ENCODE results near the gene C9orf43.

DNA sequence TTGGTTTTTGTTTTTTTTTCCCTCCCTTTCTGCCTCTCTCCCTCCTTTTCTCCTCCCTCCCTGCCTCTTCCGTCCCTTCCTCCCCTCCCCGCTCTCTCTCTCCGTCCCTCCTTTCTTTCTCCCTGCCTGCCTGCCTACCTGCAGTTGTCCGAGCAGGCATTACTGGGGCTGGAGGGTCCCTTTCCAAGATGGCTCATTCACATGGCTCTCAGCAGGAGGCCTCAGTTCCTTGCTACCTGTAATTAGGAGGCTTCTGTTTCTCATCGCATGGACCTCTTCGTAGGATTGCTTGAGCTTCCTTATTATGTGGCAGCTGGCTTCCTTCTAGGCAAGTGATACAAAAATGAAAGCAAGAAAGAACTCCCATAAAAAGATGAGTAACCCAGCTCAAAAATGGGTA is 61.0 kb downstream of the C9orf43 start:
- TF ChIP-seq, protein P1, sequence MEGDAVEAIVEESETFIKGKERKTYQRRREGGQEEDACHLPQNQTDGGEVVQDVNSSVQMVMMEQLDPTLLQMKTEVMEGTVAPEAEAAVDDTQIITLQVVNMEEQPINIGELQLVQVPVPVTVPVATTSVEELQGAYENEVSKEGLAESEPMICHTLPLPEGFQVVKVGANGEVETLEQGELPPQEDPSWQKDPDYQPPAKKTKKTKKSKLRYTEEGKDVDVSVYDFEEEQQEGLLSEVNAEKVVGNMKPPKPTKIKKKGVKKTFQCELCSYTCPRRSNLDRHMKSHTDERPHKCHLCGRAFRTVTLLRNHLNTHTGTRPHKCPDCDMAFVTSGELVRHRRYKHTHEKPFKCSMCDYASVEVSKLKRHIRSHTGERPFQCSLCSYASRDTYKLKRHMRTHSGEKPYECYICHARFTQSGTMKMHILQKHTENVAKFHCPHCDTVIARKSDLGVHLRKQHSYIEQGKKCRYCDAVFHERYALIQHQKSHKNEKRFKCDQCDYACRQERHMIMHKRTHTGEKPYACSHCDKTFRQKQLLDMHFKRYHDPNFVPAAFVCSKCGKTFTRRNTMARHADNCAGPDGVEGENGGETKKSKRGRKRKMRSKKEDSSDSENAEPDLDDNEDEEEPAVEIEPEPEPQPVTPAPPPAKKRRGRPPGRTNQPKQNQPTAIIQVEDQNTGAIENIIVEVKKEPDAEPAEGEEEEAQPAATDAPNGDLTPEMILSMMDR (IDR thresholded peaks at IDR 0.05 in 8 of 11, conservative IDR thresholded peaks at IDR 0.05 in 3 of 11): no peak
- TF ChIP-seq POLR2AphosphoS5 (IDR thresholded peaks at IDR 0.05): no peak

Measured in spleen (tissue), 7 donors.